ENCODE data around the gene INAVA.

Gene INAVA, protein sequence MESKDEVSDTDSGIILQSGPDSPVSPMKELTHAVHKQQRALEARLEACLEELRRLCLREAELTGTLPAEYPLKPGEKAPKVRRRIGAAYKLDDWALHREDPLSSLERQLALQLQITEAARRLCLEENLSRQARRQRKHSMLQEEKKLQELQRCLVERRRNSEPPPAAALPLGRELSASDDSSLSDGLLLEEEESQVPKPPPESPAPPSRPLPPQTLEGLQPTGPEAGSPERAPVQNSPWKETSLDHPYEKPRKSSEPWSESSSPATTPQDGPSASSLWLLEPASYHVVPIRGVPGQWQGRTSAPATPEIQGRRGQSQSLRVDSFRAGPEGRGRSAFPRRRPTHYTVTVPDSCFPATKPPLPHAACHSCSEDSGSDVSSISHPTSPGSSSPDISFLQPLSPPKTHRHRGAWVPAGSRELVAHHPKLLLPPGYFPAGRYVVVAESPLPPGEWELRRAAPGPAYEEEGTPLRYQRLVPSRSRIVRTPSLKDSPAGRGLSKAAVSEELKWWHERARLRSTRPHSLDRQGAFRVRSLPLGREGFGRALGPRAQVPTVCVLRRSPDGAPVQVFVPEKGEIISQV

DNA sequence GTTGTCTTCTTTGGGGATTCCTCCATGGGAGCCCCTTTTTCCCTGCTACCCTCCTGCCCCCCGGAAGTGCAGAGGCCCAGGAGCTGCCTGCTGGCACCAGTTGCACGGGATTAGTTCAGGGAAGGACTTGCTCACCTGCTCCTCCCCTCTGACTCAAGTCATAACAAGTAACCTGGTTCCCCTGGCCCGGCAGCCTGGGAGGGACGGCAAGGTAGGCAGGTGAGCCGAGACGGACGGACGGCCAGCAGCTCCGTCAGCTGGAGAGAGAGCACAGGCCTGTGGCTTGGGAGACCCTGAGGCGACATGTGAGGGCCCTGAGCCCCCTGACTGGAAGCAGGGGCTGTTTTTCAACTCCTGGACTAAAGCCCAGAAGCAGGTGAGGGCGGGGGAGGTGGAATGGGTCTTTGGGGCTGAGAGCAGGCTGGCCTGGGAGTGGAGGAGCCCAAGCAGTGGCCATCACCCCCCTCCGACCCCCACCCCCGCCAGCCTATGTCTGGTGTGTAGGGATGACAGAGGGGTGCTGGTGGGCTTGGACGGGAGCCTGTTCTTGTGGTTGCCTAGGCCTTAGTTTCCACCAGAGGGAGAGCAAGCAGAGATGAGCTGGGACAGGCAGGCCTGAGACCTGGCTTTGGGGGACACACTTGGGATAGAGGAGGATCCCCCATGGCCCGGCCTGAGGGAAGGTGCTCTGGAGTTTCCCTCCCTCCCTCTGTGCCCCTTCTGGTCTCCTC, at the start of gene INAVA:
Gene INAVA, plus strand, starts transcription at position 189 of the 731 bp plus-strand sequence. CDS start 3,501 bp downstream, outside the sequence.
- DNase-seq, result no peak

DNA sequence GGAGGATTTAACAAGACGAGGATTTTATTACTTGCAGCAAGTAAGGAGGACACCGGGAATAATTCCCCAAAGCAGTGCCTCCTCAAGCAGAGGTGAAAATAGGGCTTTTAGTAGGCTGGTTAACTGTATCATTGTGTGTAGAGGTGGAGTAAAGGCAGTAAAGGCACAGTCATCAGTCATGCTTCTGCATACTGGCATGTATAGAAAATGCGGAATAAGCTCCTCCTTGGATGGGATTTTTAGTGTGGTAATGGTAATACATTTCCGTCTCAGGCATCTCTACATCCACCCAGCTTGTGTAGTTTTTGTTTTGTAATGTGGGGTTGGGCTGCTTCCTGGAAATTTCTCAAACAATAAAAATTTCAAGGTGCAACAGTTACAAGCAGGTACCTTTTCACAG, 49.3 kb upstream of the INAVA start:
- no peak for DNase-seq

DNA sequence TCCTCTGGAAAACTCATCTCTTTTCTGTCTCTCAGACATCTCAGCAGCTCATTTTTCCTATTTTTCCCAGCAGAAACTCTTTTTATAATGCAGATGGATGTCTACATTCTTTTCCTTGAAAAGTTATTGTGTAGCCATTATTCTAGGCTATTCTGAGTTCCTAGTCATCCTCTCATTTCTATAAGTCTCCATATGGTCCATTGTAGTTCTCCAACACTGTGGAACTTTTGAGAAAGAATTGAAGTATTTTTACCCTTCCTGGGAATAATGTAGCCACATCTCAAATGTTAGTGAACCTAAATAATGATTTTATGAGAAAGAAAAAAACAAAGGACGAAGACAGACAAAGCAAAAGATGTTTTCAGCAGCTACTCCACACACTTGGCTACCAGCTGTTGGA, 48.3 kb upstream of the INAVA start:
- no peak for DNase-seq

DNA sequence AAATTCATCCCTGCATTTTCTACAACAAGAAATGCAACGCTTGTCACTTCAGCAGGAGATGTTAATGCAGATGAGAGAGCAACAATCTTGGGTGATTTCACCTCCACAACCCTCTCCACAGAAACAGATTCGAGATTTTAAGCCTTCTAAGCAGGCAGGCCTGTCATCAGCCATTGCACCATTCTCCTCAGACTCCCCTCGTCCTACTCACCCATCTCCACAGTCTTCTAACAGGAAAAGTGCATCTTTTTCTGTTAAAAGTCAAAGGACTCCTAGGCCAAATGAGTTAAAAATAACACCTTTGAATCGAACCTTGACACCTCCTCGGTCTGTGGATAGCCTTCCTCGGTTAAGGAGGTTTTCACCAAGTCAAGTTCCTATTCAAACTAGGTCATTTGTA, 45.3 kb upstream of the INAVA start:
- no peak for DNase-seq

DNA sequence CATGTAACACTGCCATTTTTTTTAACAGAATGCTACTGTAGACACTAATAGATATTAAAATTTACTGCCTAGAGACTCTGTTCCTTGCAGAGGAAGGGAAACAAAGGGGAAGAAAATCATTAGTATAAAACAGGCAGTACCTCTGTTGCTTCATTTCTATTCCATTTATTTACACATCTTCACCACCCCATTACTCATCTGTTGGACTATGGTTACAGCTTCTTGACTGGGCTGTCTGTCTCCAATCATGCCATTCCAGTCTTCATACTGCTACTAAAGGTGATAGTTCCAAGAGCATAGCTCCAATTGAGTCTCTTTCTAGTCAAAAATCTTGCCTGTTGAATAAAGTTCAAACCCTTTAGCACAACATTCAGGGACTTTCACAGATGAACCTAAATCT, 44.1 kb upstream of the INAVA start:
- no peak for DNase-seq

DNA sequence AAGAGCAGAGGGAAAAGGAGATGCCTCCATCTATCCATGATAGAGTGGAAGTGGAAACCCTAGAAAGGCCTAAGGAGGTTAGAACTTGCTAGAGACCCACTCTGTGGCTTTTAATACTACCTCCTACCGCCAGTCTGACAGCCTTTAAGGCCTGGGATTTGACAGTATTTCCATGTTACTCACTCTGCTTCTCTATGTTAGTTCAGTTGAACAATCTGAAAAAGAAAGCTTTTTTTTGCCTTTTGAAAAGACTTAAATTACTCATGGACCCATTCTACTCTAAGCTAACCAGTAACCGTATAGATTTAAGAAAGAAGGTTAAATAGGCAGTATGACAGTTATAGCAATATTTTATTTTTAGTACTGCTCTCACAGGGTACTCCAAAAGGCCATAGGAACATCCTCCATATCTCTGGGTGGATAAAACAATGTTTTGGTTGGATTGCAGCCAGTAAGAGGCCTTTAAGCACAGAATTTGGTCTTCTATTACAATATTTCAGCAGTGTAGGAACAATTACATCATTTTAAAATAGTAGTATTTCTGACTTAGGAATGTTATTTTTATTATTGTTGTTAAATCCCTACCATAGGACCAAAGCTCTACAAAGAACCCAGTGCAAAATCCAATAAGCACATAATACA, 37.9 kb upstream of the INAVA start:
- no peak for DNase-seq

DNA sequence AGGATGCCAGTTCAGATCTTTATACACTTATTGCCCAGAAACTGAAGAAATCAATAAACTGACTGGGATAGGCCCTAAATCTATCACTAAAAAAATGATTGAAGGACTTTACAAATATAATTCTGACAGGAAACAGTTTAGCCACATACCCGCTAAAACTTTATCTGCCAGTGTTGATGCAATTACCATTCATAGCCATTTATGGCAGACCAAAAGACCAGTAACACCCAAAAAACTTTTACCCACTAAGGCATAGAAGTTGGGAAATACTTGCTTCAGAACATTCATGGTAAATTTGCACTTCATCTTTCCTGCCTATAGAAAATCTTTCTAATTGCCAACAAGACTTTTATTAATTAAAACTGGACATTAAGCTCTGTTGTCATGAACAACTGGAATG, 36.9 kb upstream of the INAVA start:
- no peak for DNase-seq

DNA sequence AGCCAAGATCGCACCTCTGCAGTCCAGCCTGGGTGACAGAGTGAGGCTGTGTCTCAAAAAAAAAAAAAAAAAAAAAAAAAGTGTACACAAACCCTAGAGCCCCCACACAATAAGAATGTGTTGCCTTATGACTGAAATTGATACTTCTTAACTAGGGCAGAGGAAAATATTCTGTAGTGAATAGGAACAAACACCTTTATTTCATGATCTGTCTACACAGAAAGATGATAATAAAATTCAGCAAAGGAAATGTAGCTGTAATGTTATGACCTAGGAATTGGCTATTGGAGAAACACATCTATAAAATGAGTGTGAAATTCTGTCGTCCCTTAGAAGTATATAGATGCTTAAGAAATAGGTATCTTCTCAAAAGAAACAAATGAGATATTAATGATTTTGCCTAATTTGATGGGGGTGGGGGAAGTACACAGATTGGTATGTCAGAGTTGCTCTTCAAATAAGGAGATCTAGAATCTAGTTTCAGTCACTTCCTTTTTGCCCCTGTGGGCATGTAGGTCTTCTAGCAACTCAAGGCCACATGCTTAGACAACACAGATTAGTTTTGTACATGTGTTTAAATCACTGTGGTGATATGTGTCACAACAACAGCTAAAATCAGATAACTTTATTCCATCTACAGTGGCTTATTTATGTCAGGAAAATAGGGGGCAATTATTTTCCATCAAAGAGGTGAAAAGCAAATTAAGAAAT, 32.6 kb upstream of the INAVA start:
- DNase-seq, result no peak

DNA sequence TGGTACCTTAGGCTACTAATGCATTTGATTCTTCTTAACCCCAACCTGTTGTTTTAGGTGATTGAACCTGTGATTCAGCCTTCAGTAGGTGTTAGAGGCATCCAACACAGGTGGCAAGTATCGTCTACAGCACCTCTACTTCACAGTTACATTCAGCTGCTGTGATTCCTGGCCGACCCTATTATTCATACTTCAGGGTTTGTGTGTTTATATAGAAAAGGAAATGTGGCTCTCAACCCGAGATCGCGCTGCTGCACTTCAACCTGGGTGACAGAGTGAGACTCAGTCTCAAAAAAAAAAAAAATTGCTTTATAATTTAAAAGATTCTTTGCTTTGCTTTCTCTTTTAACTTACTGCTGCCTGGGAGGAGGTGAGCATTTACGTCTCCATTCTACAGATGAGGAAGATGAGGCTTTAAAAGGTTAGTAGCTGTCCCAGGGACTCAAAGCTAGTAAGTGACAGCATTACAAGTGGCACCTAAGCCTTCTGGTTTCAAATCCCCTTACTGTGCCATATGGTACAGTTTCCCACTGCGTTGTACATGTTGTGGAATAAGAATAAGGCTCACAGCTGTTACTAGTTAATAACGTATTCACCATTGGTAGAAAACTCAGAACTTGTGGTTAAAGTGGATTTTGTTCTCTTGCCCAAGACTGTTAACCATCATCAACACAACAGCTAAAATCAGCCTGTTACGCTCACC, 31.8 kb upstream of the INAVA start:
- no peak for DNase-seq

DNA sequence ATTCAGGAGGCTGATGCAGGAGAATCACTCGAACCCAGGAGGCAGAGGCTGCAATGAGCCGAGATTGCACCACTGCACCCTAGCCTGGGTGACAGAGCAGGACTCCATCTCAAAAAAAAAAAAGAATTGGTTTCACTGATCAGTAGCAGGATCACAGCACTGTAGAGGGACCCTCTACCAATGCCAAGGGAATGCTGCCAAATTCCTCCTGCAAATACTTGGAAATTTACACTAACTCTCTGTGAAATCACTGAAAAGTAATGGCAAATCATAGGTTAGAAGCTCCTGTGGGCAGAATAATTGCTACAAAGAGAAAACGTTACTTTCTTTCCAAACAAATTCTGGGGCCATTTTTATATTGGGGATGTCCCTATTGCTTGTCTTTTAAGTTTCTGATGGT, 28.6 kb upstream of the INAVA start:
- DNase-seq, result no peak

DNA sequence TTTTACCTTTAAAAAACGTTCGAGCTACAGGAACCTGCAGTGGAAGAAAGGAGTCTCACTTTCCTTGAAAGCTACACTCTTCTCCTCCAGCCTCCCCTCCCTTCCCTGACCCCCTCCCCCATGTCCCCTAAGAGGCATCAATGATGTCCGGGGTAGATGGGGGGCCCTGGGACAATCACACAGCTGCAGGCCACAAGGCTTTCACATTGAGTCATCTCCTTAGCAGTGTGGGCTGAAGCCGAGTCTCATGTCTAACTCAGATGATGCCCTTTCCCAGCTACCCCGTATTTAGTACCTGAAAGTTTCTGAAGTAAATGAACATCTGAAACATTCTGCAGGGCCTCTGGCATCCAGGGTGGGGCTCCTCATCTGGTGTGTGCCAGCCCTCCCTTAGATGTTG, 28.2 kb upstream of the INAVA start:
- peak; percentile 65 to 72 for DNase-seq

DNA sequence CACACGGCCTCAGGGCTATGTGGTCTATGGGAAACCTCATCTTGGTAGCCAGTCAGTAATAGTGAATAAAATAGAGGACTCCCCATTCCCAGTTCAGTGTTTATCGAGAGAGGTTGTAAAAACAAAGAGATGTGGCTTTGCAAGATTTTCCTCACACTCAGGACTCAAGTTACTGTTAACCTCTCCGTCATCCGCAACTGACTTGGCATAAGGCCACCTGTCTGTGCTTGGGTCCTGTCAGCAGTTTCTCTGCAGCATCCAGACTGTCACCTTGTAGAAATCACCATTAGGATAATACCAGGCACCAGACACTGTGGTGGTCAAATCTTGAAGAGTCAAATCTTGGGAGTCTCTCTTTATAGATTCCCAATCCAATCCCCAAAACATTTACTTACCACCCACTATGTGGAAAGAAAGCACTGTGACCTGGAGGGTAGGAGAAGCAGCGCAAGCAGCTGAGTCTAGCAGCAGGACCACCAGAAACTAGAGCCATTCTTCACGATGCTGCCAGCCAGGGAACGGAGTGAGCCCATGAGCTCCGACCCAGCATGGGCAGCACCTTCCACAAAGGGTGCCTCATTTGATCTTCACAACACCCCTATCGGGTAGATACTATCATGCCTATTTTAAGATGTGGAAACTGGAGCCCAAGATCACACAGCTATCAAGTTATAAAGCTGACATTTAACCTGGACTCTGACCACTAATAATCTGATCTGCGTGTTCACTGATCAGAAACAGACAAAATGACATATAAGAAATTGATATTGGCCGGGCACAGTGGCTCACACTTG, 27.5 kb upstream of the INAVA start:
- no peak for DNase-seq

DNA sequence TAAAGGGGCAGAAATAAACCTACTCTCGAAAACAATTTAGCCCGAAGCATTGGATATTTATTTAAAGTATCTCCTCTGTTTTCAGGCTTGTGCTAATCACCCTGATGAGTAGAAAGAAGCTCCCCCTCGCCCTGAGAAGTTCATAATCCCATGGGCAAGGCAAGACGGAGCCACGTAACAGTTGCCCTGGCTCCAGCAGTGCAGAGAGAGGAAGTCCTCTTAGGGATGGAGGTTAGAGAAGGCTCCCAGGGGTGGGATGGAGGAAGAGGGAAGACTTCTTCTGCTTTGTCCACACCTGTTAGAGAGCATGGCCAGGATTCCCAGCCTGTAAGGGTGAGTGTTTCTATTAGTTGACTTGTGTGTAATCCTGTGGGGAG, 25.3 kb upstream of the INAVA start:
- no peak for DNase-seq

DNA sequence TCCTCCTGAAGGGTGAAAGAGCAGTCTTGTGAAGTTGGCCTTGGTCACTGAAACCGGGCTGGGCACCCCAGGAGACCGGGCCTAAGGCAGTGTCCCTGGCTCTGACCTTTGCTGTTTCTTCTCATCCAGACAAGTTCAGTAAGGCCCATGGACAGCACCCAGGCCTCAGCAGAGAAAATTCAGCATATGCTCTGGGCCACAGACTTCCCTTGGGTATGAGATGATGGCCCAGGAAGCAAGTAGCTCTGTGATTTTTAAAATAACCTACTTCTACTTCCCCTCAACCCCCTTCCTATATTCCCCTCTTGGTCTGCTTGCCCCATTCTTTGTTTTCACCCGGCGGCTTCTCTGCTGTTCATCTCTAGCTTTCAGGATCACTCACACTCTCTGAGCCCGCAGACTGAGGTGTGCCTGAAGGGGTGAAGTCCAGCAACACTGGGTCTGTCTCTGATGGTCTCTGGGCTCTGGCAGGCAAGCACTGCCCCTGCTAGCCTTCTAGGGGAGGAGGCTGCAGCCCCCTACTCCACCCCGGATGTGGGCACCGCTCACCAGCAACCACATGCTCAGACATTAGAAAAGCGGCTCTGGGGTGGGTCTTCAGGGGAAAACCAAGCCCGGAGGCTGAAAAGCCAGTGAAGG, 24.8 kb upstream of the INAVA start:
- DNase-seq, result peak; percentile 50 to 66

DNA sequence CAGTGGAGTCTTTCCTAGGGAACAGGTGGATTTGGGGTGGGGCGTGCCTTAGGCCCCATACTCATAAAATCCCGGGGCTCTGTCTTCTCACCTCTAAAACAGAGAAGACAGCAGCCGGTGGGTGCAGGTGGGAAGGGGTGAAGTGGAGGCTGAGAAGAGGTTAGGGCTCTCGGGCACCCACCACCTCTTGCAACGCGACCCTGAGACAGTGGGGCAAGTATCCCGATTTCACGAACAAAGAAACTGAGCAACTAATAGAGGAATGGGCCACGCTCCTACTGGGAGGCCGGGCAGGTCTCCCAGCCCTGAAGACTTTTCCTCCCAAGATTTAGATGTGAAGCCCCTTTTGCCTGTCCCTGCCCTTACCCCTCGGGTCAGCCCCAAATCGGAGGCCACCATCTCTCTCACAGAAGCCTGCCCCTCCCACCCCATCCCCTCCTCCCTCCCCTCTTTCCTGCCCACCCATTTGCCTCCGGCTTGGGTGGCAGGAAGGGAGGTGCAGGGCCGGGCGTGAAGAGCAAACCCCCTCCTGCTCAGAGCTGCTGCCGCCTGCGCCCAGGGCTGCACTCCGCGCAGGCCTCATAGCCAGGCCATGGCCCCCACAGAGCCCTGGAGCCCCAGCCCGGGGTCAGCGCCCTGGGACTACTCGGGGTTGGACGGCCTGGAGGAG, 22.1 kb upstream of the INAVA start, which contains the start of gene GPR25:
Gene GPR25, plus strand, starts transcription at position 536 of the 670 bp plus-strand sequence. Its CDS starts 57 bp downstream, at position 593.
- DNase-seq, result no peak

DNA sequence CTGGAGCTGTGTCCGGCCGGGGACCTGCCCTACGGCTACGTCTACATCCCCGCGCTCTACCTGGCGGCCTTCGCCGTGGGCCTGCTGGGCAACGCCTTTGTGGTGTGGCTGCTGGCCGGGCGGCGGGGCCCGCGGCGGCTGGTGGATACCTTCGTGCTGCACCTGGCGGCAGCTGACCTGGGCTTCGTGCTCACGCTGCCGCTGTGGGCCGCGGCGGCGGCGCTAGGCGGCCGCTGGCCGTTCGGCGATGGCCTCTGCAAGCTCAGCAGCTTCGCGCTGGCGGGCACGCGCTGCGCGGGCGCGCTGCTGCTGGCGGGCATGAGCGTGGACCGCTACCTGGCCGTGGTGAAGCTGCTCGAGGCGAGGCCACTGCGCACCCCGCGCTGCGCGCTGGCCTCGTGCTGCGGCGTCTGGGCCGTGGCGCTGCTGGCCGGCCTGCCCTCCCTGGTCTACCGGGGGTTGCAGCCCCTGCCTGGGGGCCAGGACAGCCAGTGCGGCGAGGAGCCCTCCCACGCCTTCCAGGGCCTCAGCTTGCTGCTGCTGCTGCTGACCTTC, 21.5 kb upstream of the INAVA start:
- no peak for DNase-seq

DNA sequence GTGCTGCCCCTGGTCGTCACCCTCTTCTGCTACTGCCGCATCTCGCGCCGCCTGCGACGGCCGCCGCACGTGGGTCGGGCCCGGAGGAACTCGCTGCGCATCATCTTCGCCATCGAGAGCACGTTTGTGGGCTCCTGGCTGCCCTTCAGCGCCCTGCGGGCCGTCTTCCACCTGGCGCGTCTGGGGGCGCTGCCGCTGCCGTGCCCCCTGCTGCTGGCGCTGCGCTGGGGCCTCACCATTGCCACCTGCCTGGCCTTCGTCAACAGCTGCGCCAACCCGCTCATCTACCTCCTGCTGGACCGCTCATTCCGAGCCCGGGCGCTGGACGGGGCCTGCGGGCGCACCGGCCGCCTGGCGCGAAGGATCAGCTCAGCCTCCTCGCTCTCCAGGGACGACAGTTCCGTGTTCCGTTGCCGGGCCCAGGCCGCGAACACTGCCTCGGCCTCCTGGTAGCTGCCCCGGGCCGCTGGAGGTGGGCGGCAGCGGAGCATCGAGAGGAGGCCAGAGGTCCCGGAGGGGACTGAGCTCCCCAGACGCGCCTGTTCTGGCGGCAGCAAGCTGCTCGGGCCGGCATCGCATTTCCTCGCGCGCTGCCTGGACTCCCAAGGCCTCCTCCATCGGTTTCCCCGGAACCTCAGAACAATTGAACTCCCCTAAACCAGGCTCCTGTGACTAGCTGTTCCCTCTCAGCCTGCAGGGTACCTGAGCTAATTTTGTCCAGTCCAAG, 20.9 kb upstream of the INAVA start:
- no peak for DNase-seq

DNA sequence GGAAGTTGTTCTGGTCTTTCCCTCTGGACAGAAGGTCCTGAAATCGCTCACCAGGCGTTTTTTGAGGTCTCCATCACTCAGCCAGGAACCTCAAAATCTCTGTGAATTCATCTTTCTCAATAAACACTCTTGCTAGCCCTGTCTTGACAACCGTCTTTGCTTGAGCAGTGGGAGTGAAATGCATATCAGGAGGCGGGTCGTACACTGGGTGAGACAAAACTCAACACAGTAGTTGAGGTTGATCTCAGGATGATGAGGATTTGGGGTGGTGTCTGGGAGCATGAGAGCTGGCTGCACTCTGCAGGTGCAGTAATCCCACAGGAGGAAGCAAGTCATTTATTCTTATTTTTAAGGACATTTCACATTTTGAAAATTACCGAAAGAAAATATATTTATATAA, 20.0 kb upstream of the INAVA start:
- DNase-seq, result peak in 1 of 2 experiments; percentile 10

DNA sequence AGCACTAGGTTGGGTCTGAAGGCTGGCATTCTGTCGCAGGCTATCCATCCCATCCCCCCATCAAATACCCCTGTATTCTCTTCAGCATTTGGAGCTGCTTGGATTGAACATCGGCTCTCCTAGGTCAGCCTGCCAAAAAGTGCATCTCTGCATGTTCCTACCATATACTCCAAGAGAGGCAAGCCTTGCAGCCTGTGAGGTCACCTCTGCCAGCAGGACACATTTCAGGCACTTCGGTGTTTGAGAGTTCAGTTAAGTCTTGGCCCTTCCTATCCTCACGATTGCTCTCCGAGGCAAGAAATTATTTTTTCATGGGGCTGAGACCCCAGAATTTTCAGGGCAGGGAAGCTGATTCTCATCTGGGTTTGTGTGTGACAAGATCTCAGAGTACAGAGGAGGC, 19.3 kb upstream of the INAVA start:
- peak in 1 of 2 experiments; percentile 3 for DNase-seq
